ENCODE results near the gene ALKBH5.
A peak's percentile ranks its signal among the peaks of the same experiment; 100 is the strongest.

ALKBH5 gene

DNA sequence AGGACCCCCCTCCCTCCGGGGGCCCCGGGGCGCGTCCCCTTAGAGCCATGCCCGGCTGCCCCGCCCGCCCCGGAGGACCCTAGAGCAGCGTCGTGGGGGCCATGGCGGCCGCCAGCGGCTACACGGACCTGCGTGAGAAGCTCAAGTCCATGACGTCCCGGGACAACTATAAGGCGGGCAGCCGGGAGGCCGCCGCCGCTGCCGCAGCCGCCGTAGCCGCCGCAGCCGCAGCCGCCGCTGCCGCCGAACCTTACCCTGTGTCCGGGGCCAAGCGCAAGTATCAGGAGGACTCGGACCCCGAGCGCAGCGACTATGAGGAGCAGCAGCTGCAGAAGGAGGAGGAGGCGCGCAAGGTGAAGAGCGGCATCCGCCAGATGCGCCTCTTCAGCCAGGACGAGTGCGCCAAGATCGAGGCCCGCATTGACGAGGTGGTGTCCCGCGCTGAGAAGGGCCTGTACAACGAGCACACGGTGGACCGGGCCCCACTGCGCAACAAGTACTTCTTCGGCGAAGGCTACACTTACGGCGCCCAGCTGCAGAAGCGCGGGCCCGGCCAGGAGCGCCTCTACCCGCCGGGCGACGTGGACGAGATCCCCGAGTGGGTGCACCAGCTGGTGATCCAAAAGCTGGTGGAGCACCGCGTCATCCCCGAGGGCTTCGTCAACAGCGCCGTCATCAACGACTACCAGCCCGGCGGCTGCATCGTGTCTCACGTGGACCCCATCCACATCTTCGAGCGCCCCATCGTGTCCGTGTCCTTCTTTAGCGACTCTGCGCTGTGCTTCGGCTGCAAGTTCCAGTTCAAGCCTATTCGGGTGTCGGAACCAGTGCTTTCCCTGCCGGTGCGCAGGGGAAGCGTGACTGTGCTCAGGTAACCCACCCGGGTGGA is 759 bp downstream of the ALKBH5 start:
- DNase-seq (ENCODE audit: low read depth): peak; percentile 33
- TF ChIP-seq, protein P1, sequence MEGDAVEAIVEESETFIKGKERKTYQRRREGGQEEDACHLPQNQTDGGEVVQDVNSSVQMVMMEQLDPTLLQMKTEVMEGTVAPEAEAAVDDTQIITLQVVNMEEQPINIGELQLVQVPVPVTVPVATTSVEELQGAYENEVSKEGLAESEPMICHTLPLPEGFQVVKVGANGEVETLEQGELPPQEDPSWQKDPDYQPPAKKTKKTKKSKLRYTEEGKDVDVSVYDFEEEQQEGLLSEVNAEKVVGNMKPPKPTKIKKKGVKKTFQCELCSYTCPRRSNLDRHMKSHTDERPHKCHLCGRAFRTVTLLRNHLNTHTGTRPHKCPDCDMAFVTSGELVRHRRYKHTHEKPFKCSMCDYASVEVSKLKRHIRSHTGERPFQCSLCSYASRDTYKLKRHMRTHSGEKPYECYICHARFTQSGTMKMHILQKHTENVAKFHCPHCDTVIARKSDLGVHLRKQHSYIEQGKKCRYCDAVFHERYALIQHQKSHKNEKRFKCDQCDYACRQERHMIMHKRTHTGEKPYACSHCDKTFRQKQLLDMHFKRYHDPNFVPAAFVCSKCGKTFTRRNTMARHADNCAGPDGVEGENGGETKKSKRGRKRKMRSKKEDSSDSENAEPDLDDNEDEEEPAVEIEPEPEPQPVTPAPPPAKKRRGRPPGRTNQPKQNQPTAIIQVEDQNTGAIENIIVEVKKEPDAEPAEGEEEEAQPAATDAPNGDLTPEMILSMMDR (IDR thresholded peaks at IDR 0.05; ENCODE audit: low read length, missing control alignments): no peak
- H3K4me3 ChIP-seq (replicated peaks; ENCODE audit: low read depth, low read length): peak overlapping the region; percentile 75

DNA sequence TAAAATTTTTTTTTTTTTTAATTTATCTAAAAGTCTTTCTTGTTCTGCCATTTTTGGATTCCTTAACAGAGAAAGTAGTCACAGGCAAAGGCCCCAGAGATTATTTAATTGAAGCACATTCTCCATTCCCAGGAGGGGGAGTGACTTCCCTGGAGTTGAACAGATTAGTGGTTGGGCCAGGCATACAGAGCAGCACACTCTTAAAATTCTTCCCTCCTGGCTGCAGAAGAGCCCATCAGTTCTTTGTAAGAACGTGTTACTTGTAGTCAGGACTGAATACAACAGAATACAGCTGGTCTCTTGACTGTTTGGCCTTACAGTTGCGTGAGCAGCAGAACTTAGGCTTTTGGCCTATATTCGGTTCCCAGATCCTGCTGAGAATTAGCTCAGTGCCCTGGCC is 1.8 kb downstream of the ALKBH5 start:
- peak; percentile 50 for DNase-seq (ENCODE audit: low read depth)
- peak overlapping the region; percentile 75 for H3K4me3 ChIP-seq (replicated peaks; ENCODE audit: low read depth, low read length)
- TF ChIP-seq, protein P1 (IDR thresholded peaks at IDR 0.05; ENCODE audit: low read length, missing control alignments): no peak

DNA sequence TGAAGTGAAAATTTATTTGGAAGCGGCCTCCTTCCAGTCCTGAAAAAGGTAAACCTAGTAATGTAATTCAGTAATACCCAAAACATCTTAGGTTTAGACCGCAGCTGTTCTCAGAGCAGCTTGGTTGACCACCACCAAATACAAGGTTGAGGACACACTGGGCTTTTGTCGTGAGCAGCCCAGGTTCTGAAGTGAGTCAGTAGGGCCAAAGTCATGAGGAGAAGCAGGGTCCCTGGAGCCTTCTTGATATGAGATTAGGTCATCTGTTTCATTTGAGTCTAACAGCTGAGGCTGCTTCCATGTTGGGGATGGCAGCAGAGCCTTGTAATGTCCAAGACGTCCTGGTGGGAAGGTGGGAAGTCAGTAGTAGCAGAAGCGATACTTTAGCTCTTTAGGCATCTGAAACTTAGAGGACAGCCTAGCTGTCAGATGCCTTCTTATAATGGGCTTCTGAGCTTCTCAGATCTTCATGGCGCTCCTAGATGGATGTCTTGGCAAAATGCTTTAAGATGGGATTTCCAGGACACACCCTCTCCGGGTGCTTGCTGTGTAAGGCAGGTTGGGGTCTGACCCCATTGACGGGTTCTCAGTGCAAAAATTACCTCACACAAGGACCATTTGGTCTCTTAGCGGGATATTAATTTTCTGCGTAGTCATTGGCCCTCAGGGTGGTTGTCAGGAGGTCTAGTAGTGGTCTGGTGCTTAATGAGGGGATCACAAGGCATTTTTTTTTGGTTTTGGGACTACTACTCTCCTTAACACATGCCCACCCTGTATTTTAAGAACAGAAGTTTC is 2.4 kb downstream of the ALKBH5 start:
- peak overlapping the region; percentile 75 for H3K4me3 ChIP-seq (replicated peaks; ENCODE audit: low read depth, low read length)
- DNase-seq (ENCODE audit: low read depth): no peak
- TF ChIP-seq, protein P1 (IDR thresholded peaks at IDR 0.05; ENCODE audit: low read length, missing control alignments): no peak

DNA sequence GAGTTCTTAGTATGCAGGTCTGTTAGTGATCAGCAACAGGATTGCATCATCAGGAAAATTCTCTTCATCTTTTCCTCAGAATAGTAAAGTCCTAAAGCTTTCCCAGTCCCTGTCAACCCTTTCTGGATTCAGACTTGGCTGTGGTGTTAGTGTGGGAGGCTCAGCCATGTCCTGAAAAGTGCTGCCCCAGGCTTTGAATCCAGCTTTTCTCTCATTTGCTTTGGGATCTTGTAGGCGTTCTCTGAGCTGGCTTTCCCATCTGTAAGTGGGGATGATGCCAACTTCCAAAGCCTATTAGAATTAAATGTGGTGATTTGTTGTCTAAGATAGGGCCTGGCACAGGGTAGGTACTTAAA is 3.0 kb downstream of the ALKBH5 start:
- DNase-seq (ENCODE audit: low read depth): peak; percentile 78
- H3K4me3 ChIP-seq (replicated peaks; ENCODE audit: low read depth, low read length): peak overlapping the region; percentile 75
- TF ChIP-seq, protein P1 (IDR thresholded peaks at IDR 0.05; ENCODE audit: low read length, missing control alignments): no peak

DNA sequence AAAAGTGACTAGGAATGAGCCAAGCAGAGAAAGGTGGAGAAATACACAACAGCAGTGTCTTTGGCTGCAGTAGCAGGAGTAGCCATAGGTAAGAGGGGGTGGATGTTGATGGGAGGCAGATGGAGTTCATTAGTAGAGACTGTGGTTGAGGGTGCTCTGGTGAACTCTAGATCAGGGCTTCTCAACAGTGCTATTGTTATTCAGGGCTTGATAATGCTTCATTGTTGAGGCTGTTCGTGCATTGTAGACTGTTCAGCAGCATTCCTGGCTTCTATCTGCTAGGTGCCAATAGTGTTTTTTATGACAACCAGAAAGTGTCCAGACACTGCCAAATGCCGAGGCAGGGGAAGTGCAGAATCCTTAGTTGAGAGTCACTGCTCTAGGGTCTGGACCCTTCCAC is 3.6 kb downstream of the ALKBH5 start:
- TF ChIP-seq, protein P1 (IDR thresholded peaks at IDR 0.05; ENCODE audit: low read length, missing control alignments): no peak
- DNase-seq (ENCODE audit: low read depth): peak; percentile 14
- H3K4me3 ChIP-seq (replicated peaks; ENCODE audit: low read depth, low read length): peak overlapping the region; percentile 75

DNA sequence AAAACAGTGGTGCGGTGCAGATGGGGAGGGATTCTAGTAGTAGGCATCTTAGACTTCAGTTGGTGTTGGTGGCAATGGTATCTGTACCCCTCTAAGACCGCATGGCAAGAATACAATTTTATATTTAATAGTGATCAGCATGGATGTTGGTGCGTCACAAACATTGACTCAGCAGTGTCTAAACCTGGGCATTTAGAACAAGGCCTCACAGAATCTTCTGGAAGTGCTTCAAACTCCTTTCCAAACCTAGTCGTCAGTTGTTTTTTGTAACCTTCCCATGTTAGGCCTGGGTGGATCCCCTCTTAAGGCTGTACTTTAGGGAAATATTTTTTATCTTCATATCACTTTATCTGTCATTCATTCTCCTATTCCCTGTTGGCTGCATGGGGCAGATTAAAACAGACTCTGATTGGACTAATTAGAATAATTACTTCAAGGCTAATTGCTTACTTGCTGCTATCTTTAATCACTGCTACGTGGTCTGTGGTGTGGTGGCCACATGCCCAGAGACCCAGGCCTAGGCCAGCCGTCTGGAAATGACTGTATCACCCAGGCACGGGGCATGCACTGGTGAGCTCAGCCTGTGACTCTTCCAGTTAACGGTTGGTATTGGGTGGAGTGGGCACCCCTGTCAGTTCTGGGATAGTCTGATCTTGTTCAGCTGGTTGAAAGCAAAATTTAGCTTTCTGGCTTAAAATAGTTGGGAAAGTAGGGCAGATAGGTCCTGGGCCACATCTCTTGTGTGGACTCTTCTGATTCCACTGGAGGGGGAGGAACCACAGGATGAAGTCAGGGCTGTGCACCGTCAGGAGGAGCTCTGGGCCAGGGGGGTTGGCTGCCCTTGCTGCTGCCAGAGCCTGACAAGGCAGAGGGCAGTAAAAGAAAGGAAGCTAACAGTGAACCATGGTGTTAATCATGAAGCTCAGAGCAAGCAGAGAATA is 4.5 kb downstream of the ALKBH5 start:
- H3K4me3 ChIP-seq (replicated peaks; ENCODE audit: low read depth, low read length): peak overlapping the region; percentile 75
- DNase-seq (ENCODE audit: low read depth): peak; percentile 41
- TF ChIP-seq, protein P1 (IDR thresholded peaks at IDR 0.05; ENCODE audit: low read length, missing control alignments): no peak

Data from fibroblast of pulmonary artery (primary cell).